ENCODE results near the gene IL17REL.

- TF ChIP-seq ZNF652 (CRISPR knock-in tag; IDR thresholded peaks at IDR 0.05; ENCODE audit: borderline replicate concordance, low read depth) (no peak), MAZ (IDR thresholded peaks at IDR 0.05; ENCODE audit: borderline replicate concordance, low read depth, low read length) (no peak), MAZ (CRISPR knock-in tag; IDR thresholded peaks at IDR 0.05; ENCODE audit: low read depth) (no peak), FOXM1 (CRISPR knock-in tag; IDR thresholded peaks at IDR 0.05) (no peak), PATZ1 (CRISPR knock-in tag; IDR thresholded peaks at IDR 0.05) (no peak), POLR2G (IDR thresholded peaks at IDR 0.05; ENCODE audit: low read depth, low read length) (no peak), BRF2 (CRISPR knock-in tag; IDR thresholded peaks at IDR 0.05) (no peak)
Measured at GRCh38 chr22:50059881-50060262, 47.3 kb upstream of the IL17REL start.

All from HepG2 (cell line).